AG08396 (cell line): Measurements from ENCODE around the gene SLC1A3.
A peak's percentile ranks its signal among the peaks of the same experiment; 100 is the strongest.
"Not testable (repeated sequence)": the region's sequence is repeated elsewhere in the genome, so short reads cannot be mapped to it uniquely, and the experiment has no call there.

Experiments used
- DNase-seq: peaks from one replicate; pipeline ENCODE4 v3.0.0; 2012; ENCODE audit warnings: low spot score, mixed read lengths

The SLC1A3 gene

DNA sequence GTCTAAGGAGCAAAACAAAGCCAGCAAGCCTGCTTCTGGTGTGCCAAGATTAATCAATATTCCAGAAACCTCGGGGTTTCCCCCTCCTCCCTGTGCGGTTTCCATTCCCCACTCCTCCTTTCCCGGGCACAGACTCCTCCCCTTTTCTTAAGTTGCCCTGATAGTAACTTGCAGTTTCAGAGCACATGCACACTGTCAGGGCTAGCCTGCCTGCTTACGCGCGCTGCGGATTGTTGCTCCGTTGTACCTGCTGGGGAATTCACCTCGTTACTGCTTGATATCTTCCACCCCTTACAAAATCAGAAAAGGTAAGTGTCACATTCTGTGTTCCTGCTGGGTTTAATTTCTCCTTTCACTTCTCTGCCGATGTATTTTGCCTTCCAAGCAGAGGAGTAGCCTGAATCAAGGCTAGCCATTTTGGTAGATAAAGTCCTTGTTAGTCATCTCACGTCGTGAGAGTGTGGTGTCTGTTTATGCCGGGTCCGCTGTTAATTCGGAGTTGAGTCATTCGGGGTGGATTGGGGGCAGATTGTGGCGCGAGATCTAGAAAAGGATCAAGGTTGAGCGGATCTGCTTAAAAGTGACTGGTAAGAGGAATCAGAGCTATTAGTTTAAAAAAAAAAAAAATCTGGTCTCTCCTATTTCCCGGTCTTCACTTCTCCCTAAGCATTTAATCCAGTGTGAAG is at the start of gene SLC1A3:
TSS of gene SLC1A3 (plus strand) at position 179 of the 686 bp plus-strand sequence. CDS start 1,818 bp downstream, outside the sequence.
- DNase-seq, result peak; percentile 45

DNA sequence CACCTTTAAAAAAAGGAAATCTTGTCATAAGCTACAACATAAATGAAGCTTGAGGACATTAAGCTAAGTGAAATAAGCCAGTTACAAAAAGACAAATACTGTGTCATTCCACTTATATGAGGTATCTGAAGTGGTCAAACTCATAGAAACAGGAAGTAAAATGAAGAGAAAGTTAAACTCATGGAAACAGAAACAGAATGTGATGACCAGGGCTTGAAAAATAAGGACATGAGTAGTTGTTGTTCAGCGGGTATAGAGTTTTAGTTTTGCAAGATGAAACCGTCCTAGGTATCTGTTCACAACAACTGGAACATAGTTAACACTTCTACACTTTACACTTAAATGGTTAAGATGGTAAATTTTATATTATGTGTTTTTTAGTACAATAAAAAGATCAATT is 47.8 kb upstream of the SLC1A3 start:
- DNase-seq, result no peak

DNA sequence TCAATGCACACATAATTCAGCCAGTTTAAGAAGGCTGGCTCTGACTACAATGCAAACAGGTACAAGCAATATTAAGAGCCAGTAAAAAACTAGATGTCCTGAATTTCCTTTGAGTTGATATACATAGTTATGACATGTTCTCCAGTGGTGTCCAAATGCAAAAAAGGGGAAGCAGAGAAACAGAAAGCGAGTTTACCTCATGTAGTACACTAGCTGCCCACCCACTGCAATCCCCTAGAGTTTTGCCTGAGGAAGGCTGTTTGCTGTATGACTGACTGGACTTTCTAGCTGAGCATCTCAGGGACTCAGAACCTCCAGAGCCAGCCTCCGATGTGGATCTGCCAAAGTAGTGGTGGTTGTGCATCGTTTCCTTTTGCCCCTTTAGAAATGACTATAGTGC is 44.8 kb upstream of the SLC1A3 start:
- DNase-seq, result no peak

DNA sequence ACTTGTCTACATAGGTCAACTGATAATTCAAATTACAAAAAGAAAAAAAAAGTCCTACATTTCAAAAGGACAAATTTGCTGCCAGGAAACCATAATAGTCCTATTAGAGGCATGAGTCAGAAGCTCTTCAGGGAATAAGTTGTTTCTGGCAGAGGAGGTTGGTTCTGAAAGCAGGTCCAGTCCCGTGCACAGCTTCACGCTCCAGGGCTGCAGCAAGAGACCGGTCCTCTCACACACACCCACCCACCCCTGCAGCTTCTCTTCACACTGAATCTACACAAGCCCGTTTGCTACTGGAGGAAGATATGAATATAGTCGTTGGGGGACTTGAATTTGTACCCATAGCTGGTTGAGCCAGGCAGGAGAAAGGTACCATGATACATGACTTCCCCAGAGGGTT is 36.9 kb upstream of the SLC1A3 start:
- DNase-seq, result no peak

DNA sequence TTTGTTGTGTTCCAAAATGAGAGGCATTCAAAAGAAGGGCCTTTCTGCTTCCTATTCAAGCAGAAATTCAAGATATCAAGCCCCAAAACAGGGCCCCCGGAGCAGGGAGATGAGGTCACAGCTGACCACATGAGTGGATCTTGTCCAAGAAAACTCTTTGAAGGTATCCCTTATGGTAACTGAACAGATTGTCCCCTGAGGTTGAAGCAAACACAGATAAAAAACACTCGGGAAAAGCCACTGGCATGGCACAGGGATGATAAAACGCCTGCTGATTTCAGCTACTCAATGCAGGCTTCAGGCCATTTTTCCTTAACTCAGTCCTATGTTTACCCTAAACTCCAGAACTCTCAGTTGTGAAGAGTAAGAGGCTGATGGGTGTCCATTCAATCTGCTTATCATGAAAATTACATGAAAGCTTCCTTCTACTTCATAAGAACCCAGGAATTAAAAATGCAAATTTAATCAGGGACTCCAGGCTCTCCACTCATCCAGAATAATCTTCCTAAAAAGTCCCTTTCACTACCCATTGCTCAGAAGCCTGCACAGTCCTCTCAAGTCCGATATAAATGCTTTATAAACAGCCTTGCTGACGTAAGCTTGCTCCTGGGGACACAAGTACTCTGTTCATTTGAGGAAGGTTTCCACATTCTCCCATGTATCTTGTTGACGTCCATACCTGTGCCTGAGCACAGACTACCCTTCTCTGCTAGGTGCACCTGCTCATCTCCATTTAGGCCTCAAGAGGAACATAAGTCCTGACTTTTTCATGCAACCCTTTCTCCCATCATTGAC is 35.9 kb upstream of the SLC1A3 start:
- no peak for DNase-seq

DNA sequence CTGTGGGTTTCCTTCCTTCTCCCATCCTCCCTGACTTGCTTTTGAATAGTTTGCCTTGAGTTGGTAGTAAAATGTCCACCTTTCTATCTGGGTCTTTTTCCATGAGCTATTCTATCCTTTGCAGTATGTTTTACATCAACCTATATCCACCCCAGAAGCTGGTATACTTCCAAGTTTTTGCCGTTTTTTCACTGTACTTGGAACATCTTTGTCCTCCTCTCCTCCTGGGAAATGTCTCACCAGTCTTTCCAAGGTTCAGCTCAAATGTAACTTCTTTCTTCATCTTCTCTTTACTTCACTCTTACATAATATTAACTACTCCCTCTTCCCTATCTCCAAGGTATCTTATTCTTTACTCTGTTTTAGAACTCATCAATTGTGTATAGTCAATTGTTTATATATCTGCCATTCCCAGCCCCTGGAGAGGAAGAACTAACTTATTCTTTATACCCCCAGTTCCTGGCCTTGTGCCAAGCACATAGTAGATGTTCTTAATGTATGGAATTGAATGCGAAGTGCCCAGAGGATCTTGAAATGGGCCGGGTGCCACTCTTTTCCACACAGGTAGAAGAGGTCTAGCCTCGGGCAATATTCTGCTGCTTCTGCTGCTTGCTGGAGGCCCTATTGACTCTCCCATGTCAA is 34.9 kb upstream of the SLC1A3 start:
- DNase-seq, result no peak

DNA sequence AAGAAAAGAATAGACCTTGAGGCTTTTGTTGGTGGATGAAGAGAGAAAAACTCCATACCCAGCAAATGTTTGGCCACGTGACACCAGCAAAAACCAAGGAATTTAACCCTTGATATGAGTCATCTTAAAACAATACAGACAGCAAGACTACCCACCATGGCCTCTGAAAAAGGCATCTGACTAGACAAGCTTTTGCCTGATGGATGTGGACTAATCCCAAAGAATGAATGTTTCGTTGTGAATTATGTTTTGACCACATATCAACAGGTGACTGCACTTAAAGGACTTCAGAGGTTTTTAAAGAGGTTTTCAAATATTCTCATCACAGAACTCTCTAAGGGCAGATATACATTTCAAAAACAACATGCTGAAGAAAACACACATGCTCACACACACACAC is 33.0 kb upstream of the SLC1A3 start:
- DNase-seq, result peak; percentile 46

DNA sequence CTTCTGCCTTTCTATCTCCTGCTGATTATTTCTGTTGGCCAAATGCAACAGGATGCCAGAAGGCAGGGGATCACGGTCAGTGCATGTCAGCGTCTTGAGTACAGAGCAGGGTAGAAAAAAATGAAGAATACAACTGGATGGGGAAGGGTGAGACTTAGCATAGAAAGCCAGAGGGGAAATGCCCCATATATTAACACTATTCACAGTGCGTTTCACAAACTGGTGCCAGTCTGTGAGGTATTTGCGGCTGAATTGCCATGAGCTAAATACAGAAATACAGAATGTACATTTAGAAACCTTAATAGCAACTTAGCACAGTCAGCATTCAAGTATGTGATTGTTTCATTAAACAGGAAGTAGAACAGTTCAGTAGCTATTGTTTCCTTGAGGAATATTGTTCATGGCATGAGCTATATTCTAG is 31.0 kb upstream of the SLC1A3 start:
- no peak for DNase-seq

DNA sequence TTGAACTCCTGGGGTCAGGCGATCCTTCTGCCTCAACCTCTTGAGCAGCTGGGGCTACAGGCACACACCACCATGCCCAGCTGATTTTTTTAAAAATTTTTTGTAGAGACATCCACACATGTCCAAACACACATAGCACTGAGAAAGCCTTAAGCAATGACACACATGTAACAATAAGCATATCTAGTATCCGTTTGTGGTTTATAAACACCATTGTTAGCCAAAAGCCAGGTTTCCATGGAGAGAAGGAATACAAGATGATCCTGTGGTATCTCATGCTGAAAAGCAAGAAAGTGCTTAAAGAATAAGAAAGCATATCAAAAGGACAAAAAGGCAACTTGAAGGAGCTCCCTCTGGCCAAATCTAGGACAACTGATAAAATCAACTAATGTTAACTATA is 29.7 kb upstream of the SLC1A3 start:
- DNase-seq, result no peak

DNA sequence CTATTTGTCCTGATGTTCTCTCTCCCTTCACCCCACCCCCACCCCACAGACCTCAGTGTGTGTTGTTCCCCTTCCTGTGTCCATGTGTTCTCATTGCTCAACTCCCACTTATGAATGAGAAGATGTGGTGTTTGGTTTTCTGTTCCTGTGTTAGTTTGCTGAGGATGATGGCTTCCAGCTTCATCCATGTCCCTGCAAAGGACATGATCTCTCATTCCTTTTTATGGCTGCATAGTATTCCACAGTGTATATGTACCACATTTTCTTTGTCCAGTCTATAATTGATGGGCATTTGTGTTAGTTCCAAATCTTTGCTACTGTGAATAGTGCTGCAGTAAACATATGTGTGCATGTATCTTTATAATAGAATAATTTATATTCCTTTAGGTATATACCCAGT is 26.5 kb upstream of the SLC1A3 start:
- DNase-seq, result not testable (repeated sequence)

DNA sequence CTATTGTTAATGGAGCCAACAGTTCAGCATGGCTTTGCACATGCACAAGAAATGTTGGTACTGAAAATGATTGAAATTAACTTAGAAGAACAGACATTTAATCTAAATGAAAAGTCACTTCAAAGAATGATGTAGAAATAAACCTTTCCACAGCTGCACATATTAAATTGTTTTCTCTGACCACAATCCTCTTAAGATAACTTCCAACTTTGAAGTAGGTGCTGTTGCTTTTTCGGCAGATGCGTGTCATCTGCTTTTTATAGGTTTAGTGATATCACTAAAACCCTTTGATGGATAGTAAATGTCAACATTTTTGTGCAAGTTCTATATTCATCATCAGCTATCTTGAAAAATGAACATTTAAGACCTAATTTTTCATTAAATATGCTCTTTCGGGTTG is 25.3 kb upstream of the SLC1A3 start:
- no peak for DNase-seq

DNA sequence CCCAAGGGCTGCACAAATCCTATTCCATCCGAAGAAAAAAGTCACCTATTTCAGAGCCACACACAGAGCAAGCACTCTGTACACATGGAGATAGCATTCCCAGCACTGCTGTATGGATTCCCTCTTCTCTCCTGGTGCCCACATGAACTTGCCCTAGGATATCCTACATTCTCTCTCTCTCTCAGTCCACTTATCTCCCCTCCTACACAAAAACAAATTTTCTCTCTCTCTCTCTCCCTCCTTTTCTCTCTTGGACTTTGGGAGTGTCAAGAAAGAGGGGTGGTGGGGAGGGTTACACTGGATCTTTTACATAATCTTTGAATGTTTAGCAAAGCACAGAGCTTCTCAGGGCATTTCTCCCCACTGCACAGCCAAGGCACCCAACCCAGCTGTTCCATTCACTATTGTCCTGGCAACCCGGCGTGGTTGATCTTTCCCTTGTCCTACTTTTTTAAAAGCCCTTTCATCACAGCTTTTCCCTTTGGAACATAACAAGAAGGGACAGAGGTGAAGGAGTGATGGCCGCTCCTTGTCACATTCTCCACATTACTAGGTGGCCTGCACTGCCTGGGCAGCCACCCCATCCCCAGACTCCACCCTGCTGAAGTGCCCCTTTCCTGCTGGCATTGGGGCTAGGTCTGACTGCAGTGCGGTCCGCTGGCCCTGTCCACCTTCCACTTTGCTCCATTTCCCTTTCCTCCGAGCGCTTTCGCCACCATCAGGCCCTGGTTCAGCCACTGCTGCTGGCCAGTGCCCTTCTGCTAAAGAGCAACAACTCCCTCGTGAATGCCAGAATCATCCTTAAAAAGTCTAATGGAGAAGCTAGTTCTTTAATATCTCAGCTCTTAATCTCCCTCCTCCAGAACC is 22.2 kb upstream of the SLC1A3 start:
- DNase-seq, result no peak

DNA sequence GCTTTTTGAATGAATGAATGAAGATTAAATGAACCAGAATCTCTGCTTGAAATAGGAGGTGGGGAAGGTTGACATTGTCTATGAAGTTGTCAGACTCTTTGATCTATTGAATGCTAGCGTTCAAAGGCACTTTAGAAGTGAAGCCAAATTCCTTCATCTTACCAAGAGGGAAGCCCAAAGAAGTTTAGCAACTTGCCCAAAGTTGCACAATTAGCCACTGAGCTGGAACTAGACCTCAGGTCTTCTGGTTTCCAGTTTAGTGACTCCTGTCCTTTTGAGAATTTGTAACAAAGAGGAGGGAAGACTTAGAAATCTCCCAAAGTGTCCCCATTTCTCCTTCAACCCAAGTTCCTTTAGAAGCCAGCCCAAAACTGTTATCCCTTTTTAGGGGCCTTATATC is 20.7 kb upstream of the SLC1A3 start:
- DNase-seq, result no peak

DNA sequence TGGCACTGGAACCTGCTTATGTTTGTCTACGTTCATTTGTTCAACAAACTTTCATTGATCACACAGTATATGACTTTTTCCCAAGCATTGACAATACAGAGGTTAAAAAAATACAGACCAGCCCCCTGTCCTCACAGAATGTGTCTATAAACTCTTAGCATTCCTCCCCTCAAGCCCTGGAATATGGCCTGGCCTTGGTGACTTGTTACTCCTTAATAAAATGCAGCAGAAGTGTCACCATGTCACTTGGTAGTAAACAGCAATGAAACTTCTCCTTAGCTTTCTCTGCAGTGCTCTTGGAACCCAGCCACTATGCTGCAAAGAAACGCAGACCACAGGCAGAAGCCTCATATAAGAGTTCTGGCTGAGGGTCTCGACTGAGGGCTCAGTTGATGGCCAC is 19.1 kb upstream of the SLC1A3 start:
- DNase-seq, result no peak

DNA sequence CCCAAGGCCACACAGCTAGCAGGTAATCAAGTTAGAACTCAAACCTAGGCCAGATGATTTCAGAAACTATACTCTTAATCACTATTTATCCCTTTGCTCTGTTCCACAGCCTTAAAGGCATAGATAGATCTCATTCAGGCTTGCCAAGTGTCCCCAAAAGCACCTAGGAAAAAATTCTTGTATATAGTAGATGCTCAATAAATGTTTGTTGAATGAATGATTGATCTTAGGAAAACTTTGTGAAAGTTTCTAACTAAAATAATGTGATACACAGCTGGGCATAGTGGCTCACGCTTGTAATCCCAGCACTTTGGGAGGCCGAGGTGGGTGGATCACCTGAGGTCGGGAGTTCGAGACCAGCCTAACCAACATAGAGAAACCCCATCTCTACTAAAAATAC is 16.7 kb upstream of the SLC1A3 start:
- DNase-seq, result not testable (repeated sequence)

DNA sequence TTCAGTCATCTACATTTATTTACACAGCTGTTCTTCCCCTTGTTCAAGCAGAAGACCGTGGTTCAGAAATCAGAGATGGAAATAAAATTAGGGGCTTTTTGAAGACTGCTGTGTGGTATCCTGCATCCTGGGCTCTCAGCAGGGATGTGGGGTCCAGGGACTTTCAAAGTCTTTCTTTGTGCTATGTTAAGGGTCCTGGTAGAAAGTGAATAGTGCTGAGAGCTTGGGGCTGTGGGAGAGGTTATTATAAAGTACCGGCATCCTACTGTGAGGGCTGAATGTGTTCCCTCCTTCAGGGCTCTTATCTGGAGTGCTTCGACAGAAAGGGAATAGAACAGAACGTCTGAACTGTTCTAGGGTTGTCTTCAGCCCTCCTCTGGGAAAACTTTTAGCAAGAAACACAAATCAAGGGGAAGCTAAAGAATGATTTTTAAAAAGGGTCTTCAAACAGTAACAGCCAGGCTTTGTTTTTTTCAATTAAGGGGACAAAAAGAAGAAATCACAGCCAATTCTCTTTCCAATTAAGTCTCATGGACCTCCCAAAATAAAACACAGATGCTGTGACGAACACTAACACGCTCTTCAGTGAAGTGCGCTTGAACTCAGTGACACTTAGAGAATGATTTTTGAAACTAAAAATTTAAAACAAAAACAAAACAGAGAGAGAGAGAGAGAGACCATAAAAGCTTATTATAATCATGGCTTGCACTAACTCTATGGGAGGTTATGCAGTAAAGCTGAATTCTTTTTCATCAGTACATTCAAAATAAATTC is 15.7 kb upstream of the SLC1A3 start:
- no peak for DNase-seq

DNA sequence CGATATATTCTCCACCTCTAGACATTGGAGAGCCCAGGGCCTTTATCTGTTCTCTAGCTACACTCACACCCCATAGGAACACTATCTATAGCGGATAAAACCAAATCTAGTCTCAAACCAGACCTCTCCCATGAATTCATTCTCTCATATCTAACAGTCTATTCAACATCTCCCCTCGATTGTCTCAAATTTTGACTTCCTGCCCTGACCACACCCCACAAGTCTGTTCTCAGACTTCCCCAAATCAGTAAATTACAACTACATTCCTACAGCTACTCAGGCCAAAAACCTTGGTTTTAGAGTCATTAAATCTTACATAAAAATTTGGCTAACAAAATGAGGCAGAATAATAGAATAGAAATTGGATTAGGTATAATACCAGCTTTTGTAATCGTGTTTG is 12.5 kb upstream of the SLC1A3 start:
- no peak for DNase-seq

DNA sequence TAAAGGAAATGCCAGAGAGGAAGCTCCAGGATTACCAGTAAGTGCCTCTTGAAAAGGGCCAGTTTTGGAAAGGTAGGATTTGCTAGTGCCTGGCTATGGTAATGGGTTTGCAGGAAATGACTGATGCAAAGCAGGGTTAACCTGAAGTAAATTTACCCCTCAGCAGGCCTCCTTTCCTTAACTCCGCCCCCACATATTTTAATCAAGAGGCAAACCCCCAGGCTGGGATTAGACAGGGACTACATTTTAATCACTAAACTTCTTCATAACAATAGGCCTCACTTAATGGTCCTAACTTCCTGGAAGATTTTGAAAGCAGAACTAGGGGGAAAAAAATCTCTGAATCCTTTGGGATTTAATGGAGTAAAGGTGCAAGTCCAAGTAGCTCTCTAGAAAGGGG is 10.2 kb upstream of the SLC1A3 start:
- DNase-seq, result no peak

DNA sequence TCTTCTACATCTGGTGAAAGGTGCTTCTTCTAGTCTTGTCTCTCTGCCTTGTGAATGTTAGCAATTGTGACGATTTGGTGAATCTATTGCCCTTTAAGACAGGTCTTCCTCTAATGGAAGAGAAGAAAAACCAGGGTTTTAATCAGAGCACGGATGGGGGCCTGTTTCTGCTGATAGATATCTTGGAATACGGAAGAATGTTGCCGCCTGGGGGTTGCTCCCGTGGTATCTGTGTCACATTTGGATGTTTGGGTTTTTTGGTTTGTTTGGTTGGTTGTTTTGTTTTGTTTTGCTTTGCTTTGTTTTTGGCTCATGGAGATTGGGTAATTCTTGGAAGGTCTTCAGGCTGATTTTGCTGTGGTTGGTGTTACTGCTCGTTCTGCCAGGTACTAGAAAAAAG is 9.7 kb upstream of the SLC1A3 start:
- DNase-seq, result no peak

DNA sequence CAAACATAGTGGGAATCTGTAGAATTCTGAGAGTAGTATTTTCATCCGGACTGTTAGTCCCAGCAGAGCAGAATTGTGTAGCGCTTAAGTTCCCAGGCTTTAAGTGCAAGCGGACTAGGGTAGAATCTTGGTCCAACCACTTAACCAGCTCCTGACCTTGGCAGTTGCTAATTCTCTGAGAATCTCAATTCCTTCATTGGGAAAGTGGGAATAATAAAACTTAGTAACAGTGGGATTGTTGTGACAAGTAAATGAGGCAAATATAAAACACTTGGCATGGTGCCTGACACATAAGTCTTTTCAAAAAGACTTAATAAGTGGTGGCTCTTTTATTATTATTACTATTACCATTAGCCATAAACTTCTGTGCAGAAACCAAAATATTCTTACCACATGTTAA is 8.4 kb upstream of the SLC1A3 start:
- no peak for DNase-seq

DNA sequence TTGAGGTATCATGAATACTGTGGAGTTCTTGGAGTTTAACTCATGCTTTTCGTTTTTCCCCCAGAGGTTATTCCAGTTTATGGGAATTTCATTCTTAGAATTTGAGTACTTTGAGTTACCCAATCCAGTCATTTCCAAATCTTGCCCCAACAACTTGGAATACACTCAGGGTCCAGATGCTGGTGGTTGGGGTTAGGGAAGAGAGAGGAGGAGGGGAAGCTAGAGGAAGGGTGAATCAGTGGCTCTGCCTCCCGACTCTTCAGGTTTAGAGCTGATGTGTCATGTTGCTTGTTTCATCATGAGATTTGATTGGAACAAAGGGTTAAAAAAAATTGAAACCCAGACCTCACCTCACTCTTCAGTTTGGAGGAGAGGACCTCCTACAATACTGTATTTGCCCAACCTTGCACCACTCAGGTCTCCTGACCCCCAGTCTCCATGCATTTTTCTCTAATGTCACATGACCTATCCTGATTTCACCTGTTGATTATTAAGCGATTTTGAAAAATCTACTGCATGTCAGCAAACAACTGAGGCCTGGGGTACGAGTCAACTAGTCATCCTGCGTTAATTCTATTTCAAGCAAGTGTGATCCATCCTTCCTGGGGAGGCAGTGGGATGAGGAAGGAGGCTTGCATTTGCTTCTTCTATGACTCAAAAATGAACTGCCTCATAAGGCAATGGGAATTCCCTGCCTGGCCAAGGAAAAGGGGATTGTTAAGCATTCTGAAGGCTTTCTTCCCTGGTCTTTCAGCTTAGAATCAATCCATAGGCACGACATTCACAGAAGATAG is 6.2 kb upstream of the SLC1A3 start:
- no peak for DNase-seq
